Fibroblast of mammary gland (primary cell): ENCODE results near the gene RRP15.
A peak's percentile ranks its signal among the peaks of the same experiment; 100 is the strongest.

ENCODE experiments used
- DNase-seq: peaks from one replicate; pipeline ENCODE4 v3.0.0-alpha.2; 2010; ENCODE audit warnings: low read depth
- H3K4me3 ChIP-seq: 2 replicates; pipeline ENCODE4 v1.5.1; 2011; ENCODE audit warnings: low read depth, mild to moderate bottlenecking, low read length, moderate library complexity; ENCODE audit not compliant: control insufficient read depth
- TF ChIP-seq, protein P1 (sequence below): conservative IDR thresholded peaks from 2 replicates; pipeline ENCODE4 v1.5.1; 2011; ENCODE audit warnings: low read depth, low read length, inconsistent platforms; ENCODE audit not compliant: control insufficient read depth, insufficient read depth

The RRP15 gene

GRCh38 chr1:218347723-218348627 is 62.9 kb downstream of the RRP15 start:
- TF ChIP-seq, protein P1, sequence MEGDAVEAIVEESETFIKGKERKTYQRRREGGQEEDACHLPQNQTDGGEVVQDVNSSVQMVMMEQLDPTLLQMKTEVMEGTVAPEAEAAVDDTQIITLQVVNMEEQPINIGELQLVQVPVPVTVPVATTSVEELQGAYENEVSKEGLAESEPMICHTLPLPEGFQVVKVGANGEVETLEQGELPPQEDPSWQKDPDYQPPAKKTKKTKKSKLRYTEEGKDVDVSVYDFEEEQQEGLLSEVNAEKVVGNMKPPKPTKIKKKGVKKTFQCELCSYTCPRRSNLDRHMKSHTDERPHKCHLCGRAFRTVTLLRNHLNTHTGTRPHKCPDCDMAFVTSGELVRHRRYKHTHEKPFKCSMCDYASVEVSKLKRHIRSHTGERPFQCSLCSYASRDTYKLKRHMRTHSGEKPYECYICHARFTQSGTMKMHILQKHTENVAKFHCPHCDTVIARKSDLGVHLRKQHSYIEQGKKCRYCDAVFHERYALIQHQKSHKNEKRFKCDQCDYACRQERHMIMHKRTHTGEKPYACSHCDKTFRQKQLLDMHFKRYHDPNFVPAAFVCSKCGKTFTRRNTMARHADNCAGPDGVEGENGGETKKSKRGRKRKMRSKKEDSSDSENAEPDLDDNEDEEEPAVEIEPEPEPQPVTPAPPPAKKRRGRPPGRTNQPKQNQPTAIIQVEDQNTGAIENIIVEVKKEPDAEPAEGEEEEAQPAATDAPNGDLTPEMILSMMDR: no peak
- peak overlapping the region; percentile 67 for H3K4me3 ChIP-seq

DNA sequence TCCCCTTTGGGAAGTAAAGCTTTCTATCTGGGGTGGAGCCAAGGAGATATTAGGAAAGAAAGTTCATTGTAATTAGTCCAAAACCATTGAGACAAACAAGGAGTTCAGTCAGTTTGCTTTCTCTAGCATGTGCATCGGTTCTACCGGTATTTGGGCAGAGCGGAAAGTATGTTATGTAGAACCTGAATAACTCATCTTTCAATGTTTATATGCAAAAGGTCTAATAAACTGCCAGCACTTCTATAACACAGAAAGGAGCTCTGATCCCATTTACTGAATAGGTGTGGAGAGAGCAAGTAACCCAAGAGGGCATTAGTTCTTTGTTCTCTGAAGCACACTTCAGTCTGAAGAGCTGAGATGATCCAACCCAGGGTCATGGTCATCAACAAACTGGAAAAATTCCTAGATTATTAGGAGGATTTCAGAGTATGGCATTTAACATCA is 63.6 kb downstream of the RRP15 start:
- DNase-seq: no peak
- TF ChIP-seq, protein P1: no peak
- H3K4me3 ChIP-seq: no peak overlapping the region

More at GRCh38 chr1:218347723-218348627, 62.9 kb downstream of the RRP15 start:
- DNase-seq: peak; percentile 11

GRCh38 chr1:218349348-218350034 is 64.4 kb downstream of the RRP15 start:
- no peak overlapping the region for H3K4me3 ChIP-seq
- no peak for DNase-seq
- TF ChIP-seq, protein P1: no peak

GRCh38 chr1:218350035-218350525 is 65.0 kb downstream of the RRP15 start:
- no peak for DNase-seq
- H3K4me3 ChIP-seq: no peak overlapping the region
- TF ChIP-seq, protein P1: no peak

GRCh38 chr1:218350801-218351266 is 65.7 kb downstream of the RRP15 start:
- no peak for DNase-seq
- TF ChIP-seq, protein P1: no peak
- no peak overlapping the region for H3K4me3 ChIP-seq

DNA sequence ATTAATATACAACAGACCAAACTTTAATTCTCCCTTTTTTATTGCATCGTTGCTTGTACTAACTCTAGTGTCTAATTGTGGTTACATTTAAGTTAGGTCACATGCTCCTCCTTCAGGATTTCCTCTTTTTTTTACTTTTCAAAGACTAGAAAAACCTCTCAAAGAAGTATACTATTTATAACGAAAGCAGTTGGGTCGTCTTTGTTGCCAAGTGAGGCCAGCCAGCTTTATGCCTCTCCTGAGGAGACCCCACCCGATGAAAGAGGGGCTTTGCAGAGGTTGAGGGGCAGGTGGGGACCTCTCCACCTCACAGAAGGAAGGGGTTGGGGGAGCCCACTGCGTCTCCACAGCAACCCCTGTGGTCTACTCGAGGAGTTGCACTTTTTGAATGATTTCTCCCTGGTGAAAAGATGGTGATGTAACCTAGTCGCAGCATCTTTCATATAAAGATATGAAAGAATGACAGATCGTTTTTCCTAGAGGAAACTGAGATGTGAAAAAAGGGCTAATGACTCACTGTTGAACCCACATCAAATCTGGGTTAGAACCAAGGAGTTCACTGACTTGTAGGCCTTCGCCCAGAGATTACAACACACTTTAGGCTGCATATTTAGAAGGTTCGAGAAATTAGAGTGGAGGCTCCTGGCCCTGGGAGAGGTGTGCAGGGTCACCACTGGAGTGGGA is 66.4 kb downstream of the RRP15 start:
- peak; percentile 75 for DNase-seq
- H3K4me3 ChIP-seq: peak overlapping the region; percentile 28
- TF ChIP-seq, protein P1: peak; percentile 52
